ENCODE data around the gene MSANTD4. TPM values are rescaled to one million over a fixed set of nuclear protein-coding genes. Genes with fewer than 3 reads are reported as not detected.

The MSANTD4 gene
- polyA plus RNA-seq, 1 donor (not counting 4 experiments of a cell fraction or from before 2014, with no cell fraction given), result 10.6 TPM

DNA sequence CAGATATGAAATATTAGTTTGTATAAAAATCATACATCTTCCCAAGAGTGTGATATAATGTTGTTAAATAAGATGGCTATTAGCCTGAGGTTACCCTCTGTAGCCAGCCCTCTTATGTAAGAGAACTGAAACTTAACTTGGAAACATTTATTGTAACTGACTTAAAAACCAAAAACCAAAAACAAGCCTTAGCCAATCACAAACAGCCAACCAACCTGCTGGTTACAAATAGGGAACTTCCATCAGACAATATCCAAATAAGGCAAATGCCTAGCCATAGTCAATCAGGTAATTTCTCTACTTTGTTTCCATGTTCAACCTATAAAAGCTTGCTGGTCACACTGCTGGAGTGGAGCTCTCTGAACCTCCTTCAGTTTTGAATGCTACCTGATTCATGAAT is 41.0 kb upstream of the MSANTD4 start:
- no peak overlapping the region for H3K4me2 ChIP-seq (ENCODE audit: control insufficient read depth, extremely low read depth, insufficient read depth, low read depth, low read length)
- H3K36me3 ChIP-seq (ENCODE audit: control insufficient read depth in 2 of 2, extremely low read depth in 1 of 2, insufficient read depth in 2 of 2, low read length in 2 of 2), result no peaks in the 10 kb centered on the region
- no peaks in the 10 kb centered on the region for H3K9me1 ChIP-seq (ENCODE audit: control insufficient read depth, extremely low read depth, insufficient read depth, low read length)
- FAIRE-seq, result no peak
- H3K4me3 ChIP-seq (ENCODE audit: control insufficient read depth in 2 of 3, extremely low read depth in 1 of 3, insufficient read depth in 2 of 3, low read depth in 1 of 3, low read length in 3 of 3), result no peak overlapping the region
- no peak overlapping the region for H2AFZ ChIP-seq (ENCODE audit: control insufficient read depth, low read length)
- H4K20me1 ChIP-seq (ENCODE audit: control insufficient read depth, extremely low read depth, insufficient read depth, low read length), result no peaks in the 10 kb centered on the region
- TF ChIP-seq EZH2 (IDR thresholded peaks at IDR 0.05; ENCODE audit: low read length), result no peak
- TF ChIP-seq, protein P1, sequence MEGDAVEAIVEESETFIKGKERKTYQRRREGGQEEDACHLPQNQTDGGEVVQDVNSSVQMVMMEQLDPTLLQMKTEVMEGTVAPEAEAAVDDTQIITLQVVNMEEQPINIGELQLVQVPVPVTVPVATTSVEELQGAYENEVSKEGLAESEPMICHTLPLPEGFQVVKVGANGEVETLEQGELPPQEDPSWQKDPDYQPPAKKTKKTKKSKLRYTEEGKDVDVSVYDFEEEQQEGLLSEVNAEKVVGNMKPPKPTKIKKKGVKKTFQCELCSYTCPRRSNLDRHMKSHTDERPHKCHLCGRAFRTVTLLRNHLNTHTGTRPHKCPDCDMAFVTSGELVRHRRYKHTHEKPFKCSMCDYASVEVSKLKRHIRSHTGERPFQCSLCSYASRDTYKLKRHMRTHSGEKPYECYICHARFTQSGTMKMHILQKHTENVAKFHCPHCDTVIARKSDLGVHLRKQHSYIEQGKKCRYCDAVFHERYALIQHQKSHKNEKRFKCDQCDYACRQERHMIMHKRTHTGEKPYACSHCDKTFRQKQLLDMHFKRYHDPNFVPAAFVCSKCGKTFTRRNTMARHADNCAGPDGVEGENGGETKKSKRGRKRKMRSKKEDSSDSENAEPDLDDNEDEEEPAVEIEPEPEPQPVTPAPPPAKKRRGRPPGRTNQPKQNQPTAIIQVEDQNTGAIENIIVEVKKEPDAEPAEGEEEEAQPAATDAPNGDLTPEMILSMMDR (optimal IDR thresholded peaks at IDR 0.05 in 1 of 3, IDR thresholded peaks at IDR 0.05 in 1 of 3, conservative IDR thresholded peaks at IDR 0.05 in 1 of 3; ENCODE audit: extremely low read depth in 1 of 3, insufficient read depth in 2 of 3, low read length in 3 of 3), result no peak
- dilution Hi-C loops (cut with MboI; ENCODE audit: extremely low pct_ligation_motif_present, low sequenced_read_pairs), result no loop called here
- H3K9ac ChIP-seq (ENCODE audit: control insufficient read depth, extremely low read depth, insufficient read depth, low read length), result no peak overlapping the region
- H3K27ac ChIP-seq (ENCODE audit: control insufficient read depth, insufficient read depth, low read length), result no peak overlapping the region
- DNase-seq (ENCODE audit: low read depth, low spot score), result no peak
- H3K4me1 ChIP-seq (ENCODE audit: control insufficient read depth, extremely low read depth, insufficient read depth, low read length), result no peaks in the 10 kb centered on the region
- no peaks in the 10 kb centered on the region for H3K9me3 ChIP-seq (ENCODE audit: control insufficient read depth, low read depth, low read length)
- H3K27me3 ChIP-seq (ENCODE audit: control insufficient read depth, extremely low read depth, insufficient read depth, low read length), result no peaks in the 10 kb centered on the region
- no peaks in the 10 kb centered on the region for H3K79me2 ChIP-seq (ENCODE audit: control insufficient read depth, insufficient read depth, low read length)

DNA sequence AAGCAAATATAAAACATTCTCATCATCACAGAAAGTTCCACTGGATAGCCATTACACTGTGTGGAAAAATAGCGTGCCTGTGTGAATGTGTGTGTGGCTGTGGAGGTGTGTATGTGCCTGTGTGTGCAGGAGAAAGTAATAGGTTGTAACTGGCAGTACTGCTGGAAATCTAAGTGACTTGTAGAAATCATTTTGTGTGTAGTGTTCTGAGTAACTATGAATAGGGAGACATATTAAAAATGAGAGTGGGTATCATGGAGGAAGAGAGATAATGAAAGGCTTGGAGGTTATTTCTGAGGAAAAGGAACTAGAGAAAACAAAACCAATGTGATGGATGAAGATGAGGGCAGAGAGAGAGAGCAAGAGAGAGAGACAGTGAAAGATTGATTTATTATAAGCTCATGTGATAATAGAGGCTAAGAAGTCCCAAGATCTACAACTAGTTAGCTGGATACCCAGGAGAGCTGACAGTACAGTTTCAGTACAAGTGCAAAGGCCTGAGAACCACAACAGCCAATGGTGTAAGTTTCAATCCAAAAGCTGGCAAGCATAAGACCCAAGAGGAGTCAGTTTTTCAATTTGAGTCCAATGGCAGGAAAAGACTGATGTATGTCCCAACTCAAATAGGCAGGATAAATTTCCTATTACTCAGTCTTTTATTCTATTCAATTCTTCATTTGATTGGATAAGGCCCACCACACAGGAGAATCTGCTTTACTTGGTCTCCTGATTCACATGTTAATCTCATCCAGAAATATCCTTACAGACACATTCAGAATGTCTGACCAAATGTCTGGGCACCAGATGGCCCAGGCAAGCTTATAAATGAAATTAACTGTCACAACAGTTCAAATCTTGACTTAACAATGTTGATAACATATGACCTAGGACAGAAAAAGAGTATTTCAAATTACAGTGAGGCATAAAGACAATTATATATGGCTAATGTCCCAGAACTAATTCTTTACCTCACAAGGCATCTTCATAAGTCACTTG is 40.2 kb upstream of the MSANTD4 start:
- no peak overlapping the region for H3K4me3 ChIP-seq (ENCODE audit: control insufficient read depth in 2 of 3, extremely low read depth in 1 of 3, insufficient read depth in 2 of 3, low read depth in 1 of 3, low read length in 3 of 3)
- no peak overlapping the region for H3K9ac ChIP-seq (ENCODE audit: control insufficient read depth, extremely low read depth, insufficient read depth, low read length)
- dilution Hi-C loops (cut with MboI; ENCODE audit: extremely low pct_ligation_motif_present, low sequenced_read_pairs), result no loop called here
- FAIRE-seq (no peak), DNase-seq (ENCODE audit: low read depth, low spot score) (no peak)
- no peaks in the 10 kb centered on the region for H3K9me3 ChIP-seq (ENCODE audit: control insufficient read depth, low read depth, low read length)
- H3K4me2 ChIP-seq (ENCODE audit: control insufficient read depth, extremely low read depth, insufficient read depth, low read depth, low read length), result no peak overlapping the region
- H3K4me1 ChIP-seq (ENCODE audit: control insufficient read depth, extremely low read depth, insufficient read depth, low read length), result no peaks in the 10 kb centered on the region
- no peaks in the 10 kb centered on the region for H3K27me3 ChIP-seq (ENCODE audit: control insufficient read depth, extremely low read depth, insufficient read depth, low read length)
- no peaks in the 10 kb centered on the region for H3K36me3 ChIP-seq (ENCODE audit: control insufficient read depth in 2 of 2, extremely low read depth in 1 of 2, insufficient read depth in 2 of 2, low read length in 2 of 2)
- no peak overlapping the region for H2AFZ ChIP-seq (ENCODE audit: control insufficient read depth, low read length)
- TF ChIP-seq, protein P1 (optimal IDR thresholded peaks at IDR 0.05 in 1 of 3, IDR thresholded peaks at IDR 0.05 in 1 of 3, conservative IDR thresholded peaks at IDR 0.05 in 1 of 3; ENCODE audit: extremely low read depth in 1 of 3, insufficient read depth in 2 of 3, low read length in 3 of 3), result no peak
- no peak for TF ChIP-seq EZH2 (IDR thresholded peaks at IDR 0.05; ENCODE audit: low read length)
- H4K20me1 ChIP-seq (ENCODE audit: control insufficient read depth, extremely low read depth, insufficient read depth, low read length), result no peaks in the 10 kb centered on the region
- no peak overlapping the region for H3K27ac ChIP-seq (ENCODE audit: control insufficient read depth, insufficient read depth, low read length)
- no peaks in the 10 kb centered on the region for H3K9me1 ChIP-seq (ENCODE audit: control insufficient read depth, extremely low read depth, insufficient read depth, low read length)
- no peaks in the 10 kb centered on the region for H3K79me2 ChIP-seq (ENCODE audit: control insufficient read depth, insufficient read depth, low read length)
